Osteocyte (in vitro differentiated cells): ENCODE results near the gene TRIM52. TPM values are rescaled to one million over a fixed set of nuclear protein-coding genes. Genes with fewer than 3 reads are reported as not detected.
"Not testable (repeated sequence)": the region's sequence is repeated elsewhere in the genome, so short reads cannot be mapped to it uniquely, and the experiment has no call there.

Experiments
- DNase-seq: peaks from one replicate; pipeline ENCODE4 v3.0.0; 2021; ENCODE audit warnings: mixed read lengths; ENCODE audit not compliant: unreplicated experiment; ENCODE audit errors: extremely low spot score
- H3K27ac Mint-ChIP-seq: one replicate; pipeline ENCODE4 v1.8.0; 2021; ENCODE audit warnings: mild to moderate bottlenecking, mixed read lengths; ENCODE audit not compliant: unreplicated experiment
- H3K27me3 Mint-ChIP-seq: one replicate; pipeline ENCODE4 v1.8.0; 2021; ENCODE audit warnings: mixed read lengths; ENCODE audit not compliant: unreplicated experiment
- H3K36me3 Mint-ChIP-seq: one replicate; pipeline ENCODE4 v1.8.0; 2021; ENCODE audit warnings: mixed read lengths; ENCODE audit not compliant: unreplicated experiment
- H3K4me1 Mint-ChIP-seq: one replicate; pipeline ENCODE4 v1.8.0; 2021; ENCODE audit warnings: mixed read lengths; ENCODE audit not compliant: unreplicated experiment
- H3K4me3 Mint-ChIP-seq: one replicate; pipeline ENCODE4 v1.8.0; 2021; ENCODE audit warnings: mild to moderate bottlenecking, moderate library complexity, mixed read lengths; ENCODE audit not compliant: unreplicated experiment
- H3K9me3 Mint-ChIP-seq: one replicate; pipeline ENCODE4 v1.8.0; 2021; ENCODE audit warnings: mixed read lengths; ENCODE audit not compliant: unreplicated experiment
- CTCF ChIP-seq: fragments of 200-600 bp; sonication (generic); IDR thresholded peaks from 2 replicates; pipeline ENCODE4 v1.5.0; 2021; ENCODE audit warnings: antibody characterized with exemption, mild to moderate bottlenecking, moderate library complexity
- total RNA-seq: library from RNA; stranded (reverse); gene quantifications from 2 replicates; pipeline ENCODE4 v1.2.1, GENCODE V29; 2021

TRIM52 gene
- total RNA-seq, 1 donor from 2014 or later = 12.8 TPM

DNA sequence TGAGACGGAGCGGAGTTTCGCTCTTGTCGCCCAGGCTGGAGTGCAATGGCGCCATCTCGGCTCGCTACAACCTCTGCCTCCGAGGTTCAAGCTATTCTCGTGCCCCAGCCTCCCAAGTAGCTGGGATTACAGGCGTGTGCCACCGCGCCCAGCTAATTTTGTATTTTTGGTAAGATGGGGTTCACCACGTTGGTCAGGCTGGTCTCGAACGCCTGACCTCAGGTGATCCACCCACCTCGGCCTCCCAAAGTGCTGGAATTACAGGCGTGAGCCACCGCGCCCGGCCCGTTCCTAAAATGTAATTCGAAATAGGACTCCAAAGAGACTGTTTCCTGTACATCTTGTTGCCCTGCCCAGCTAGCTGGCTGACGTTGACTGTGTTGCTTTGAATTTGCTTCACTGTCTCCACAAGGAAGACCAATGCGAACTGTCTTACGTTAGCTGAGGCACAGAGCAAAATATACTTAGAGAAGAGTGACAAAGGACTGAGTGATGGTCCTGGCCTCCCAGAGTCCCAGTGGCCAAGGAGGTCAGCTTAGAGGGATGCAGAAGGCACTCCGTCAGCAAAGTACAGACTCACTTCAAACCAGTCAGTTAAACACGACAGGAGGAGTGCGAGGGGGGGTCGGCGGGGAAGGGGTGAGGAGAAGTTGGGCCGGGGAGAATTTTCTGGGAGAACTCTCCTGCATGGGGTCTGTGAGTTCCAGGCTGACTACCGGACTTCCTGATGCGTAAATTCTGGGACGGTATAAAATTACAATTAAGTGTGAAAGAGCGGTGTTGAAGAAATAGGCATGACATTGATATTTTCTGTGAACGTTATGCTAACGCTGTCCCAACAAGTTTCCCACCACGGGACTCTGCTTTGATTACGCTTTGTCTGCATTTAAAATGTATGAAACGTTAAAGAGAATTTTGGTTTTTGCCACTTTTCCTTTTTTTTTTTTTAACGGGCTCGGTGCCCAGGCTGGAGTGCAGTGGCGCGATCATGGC, 44.6 kb downstream of the TRIM52 start:
- peaks cover 3% of the 10 kb centered on the region for H3K27me3 Mint-ChIP-seq
- DNase-seq = no peak
- H3K4me3 Mint-ChIP-seq = peak overlapping the region; percentile 75
- TF ChIP-seq CTCF = no peak
- H3K27ac Mint-ChIP-seq = no peak overlapping the region
- H3K4me1 Mint-ChIP-seq = peaks cover 20% of the 10 kb centered on the region
- no peaks in the 10 kb centered on the region for H3K36me3 Mint-ChIP-seq
- no peaks in the 10 kb centered on the region for H3K9me3 Mint-ChIP-seq

- not testable (repeated sequence) for H3K4me3 Mint-ChIP-seq, DNase-seq, H3K27me3 Mint-ChIP-seq, H3K36me3 Mint-ChIP-seq, H3K9me3 Mint-ChIP-seq, H3K27ac Mint-ChIP-seq
- H3K4me1 Mint-ChIP-seq = peaks cover 20% of the 10 kb centered on the region
Observed at GRCh38 chr5:181214249-181214648, 46.7 kb downstream of the TRIM52 start.

- DNase-seq = no peak
- no peaks in the 10 kb centered on the region for H3K9me3 Mint-ChIP-seq
- H3K4me1 Mint-ChIP-seq = peaks cover 18% of the 10 kb centered on the region
- no peak overlapping the region for H3K4me3 Mint-ChIP-seq
- H3K27ac Mint-ChIP-seq = no peak overlapping the region
- H3K36me3 Mint-ChIP-seq = no peaks in the 10 kb centered on the region
- peaks cover 3% of the 10 kb centered on the region for H3K27me3 Mint-ChIP-seq
- TF ChIP-seq CTCF = no peak
Observed at GRCh38 chr5:181212934-181213333, 48.0 kb downstream of the TRIM52 start.

DNA sequence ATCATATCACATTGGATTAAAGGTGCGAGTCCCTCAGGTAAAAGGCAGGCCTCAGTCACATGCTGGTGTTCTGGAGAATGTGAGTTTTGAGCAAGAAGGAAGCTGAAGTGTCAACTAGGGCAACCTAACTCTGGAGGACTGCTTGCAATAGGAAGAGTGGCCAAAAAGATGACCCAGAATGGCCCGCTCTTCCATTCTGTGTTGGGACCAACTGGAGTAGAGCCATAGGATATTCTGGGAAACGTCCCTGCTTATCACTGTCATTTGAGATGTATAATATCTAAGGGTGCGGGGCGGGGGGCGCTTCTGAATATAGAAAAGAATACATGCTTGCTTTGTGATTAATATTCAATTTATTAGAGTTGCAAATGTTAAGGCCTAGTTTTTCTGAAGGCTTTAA, 48.9 kb downstream of the TRIM52 start:
- Mint-ChIP-seq H3K27me3 (peaks cover 3% of the 10 kb centered on the region), H3K4me1 (peaks cover 11% of the 10 kb centered on the region), H3K4me3 (no peak overlapping the region), H3K27ac (no peak overlapping the region), H3K9me3 (no peaks in the 10 kb centered on the region), H3K36me3 (no peaks in the 10 kb centered on the region)
- DNase-seq = no peak
- TF ChIP-seq CTCF = no peak

- Mint-ChIP-seq H3K9me3 (no peaks in the 10 kb centered on the region), H3K27me3 (peaks cover 3% of the 10 kb centered on the region), H3K27ac (no peak overlapping the region), H3K4me3 (no peak overlapping the region), H3K36me3 (no peaks in the 10 kb centered on the region), H3K4me1 (peaks cover 14% of the 10 kb centered on the region)
- no peak for DNase-seq
- TF ChIP-seq CTCF = no peak
Observed at GRCh38 chr5:181211208-181211607, 49.7 kb downstream of the TRIM52 start.

DNA sequence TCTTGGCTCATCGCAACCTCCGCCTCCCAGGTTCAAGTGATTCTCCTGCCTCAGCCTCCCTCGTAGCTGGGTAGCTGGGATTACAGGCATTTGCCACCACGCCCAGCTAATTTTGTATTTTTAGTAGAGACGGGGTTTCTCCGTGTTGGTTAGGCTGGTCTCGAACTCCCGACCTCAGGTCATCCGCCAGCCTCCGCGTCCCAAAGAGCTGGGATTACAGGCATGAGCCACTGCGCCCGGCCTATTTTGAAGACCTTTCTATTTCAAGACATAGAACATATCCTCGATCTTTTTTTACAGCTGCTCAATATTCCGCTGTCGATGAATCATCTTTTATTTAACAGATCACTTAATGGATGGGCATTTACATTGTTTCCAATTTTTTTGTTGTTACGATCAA, 50.2 kb downstream of the TRIM52 start:
- peaks cover 18% of the 10 kb centered on the region for H3K4me1 Mint-ChIP-seq
- not testable (repeated sequence) for DNase-seq, H3K36me3 Mint-ChIP-seq, H3K4me3 Mint-ChIP-seq, H3K9me3 Mint-ChIP-seq, H3K27me3 Mint-ChIP-seq, H3K27ac Mint-ChIP-seq

- not testable (repeated sequence) for H3K27me3 Mint-ChIP-seq, H3K36me3 Mint-ChIP-seq, H3K27ac Mint-ChIP-seq, H3K9me3 Mint-ChIP-seq, H3K4me3 Mint-ChIP-seq, DNase-seq
- peaks cover 20% of the 10 kb centered on the region for H3K4me1 Mint-ChIP-seq
Observed at GRCh38 chr5:181210148-181210547, 50.8 kb downstream of the TRIM52 start.

GRCh38 chr5:181209006-181209405, 51.9 kb downstream of the TRIM52 start:
- DNase-seq, H3K36me3 Mint-ChIP-seq, H3K27me3 Mint-ChIP-seq, H3K27ac Mint-ChIP-seq, H3K4me3 Mint-ChIP-seq, H3K9me3 Mint-ChIP-seq: not testable (repeated sequence)
- peaks cover 23% of the 10 kb centered on the region for H3K4me1 Mint-ChIP-seq
